ENCODE data around the gene KLHDC8B. TPM values are rescaled to one million over a fixed set of nuclear protein-coding genes. Genes with fewer than 3 reads are reported as not detected.
"Not testable (repeated sequence)": the region's sequence is repeated elsewhere in the genome, so short reads cannot be mapped to it uniquely, and the experiment has no call there.

Gene KLHDC8B
- total RNA-seq, 1 donor from 2014 or later = 41.2 TPM

DNA sequence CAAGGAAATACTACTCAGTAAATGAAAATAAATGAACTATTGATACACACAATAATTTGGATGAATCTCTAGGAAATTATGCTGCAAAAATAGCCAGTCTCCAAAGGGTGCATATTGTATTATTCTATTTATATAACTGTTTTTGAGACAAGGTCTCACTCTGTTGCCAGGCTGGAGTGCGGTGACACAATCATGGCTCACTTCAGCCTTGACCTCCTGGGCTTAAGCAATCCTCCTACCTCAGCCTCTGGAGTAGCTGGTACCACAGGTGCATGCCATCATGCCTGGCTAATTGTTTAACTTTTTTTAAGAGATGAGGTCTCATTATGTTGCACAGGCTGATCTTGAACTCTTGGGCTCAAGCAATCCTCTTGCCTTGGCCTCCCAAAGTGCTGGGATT lies 12.5 kb downstream of the KLHDC8B start:
- DNase-seq (ENCODE audit: low read depth, low spot score) = no peak

DNA sequence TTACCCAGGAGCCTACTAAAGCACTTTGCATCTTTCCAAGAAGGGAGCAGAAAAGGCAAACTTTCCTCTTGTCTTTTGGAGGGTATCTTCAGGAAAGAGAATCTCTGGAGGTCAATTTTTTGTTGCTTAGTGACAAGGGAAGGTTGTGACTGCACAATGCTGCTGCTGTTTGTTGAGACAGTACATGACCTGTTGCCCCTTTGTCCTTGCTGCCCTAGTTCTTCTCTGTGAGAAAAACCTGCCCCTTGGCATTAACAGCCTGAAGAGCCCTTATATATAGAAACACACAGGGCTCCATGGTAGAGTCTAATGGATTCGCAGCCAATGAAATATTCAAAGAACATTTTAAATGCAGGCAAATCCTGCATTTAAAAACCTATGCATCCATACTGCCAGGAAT lies 20.3 kb downstream of the KLHDC8B start:
- no peak for DNase-seq (ENCODE audit: low read depth, low spot score)

GRCh38 chr3:49198161-49198560 lies 26.8 kb downstream of the KLHDC8B start:
- DNase-seq (ENCODE audit: low read depth, low spot score) = no peak

DNA sequence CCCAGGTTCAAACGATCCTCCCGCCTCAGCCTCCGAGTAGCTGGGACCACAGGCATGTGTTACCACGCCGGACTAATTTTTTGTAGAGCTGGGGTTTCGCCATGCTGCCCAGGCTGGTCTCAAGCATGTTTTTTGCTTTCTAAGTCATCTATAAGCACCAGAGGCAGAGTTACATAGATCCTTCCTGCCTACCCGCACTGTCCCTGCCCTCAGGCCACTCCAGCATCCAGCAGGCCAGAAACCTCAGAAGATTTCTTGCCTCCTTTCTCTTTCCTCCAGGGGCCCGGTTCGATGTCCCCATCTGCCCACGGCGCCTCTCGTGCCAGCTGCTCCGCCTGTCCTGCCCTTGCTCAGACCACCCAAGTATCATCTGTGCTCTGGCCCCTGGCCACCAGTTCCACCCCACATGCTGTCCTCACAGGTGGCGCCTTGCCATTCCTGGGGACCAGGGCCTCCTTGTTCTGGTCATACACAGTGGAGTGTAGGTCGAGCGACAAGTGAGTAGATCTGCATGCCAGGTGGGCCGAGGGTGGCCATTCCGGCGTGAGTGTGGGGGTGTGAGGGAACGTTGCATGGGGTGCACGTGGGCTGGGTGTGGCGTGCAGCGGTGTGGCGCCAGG lies 27.3 kb downstream of the KLHDC8B start:
- no peak for DNase-seq (ENCODE audit: low read depth, low spot score)

DNA sequence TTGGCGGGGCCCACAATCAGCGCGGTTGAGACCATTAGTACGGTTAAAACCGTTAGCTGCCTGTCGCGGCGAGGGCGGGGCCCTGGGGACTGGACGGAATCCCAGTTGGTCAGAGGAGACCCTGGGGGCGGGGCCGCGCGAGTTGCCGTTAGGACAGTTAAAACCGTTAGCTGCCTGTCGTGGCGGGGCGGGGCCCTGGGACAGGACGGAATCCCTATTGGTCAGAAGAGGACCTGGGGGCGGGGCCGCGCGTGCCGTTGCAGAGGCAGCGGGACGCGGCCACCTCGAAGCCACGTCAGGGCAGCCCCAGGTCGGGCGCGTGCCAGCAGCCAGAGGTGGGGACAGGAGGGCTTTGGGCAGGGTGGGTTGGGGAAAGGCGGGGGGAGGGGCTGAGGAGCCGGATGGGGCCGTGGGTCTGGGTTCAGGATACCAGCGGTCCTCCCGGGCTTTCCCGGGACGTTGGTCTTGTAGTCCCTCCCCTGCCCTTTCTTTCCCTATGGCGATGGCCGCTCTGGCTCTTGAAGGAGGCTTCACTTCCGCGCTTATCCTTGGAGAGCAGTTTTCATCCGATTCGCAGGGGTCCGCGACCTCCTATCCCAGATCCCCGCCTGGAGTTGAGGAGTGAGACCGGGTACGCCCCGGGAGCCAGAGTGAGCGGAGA lies 28.0 kb downstream of the KLHDC8B start:
- DNase-seq (ENCODE audit: low read depth, low spot score) = peak; percentile 17

GRCh38 chr3:49199900-49200281 lies 28.5 kb downstream of the KLHDC8B start:
- DNase-seq (ENCODE audit: low read depth, low spot score) = no peak

GRCh38 chr3:49213541-49213943 lies 42.1 kb downstream of the KLHDC8B start:
- DNase-seq (ENCODE audit: low read depth, low spot score) = no peak

GRCh38 chr3:49213998-49214397 lies 42.6 kb downstream of the KLHDC8B start:
- DNase-seq (ENCODE audit: low read depth, low spot score) = no peak

DNA sequence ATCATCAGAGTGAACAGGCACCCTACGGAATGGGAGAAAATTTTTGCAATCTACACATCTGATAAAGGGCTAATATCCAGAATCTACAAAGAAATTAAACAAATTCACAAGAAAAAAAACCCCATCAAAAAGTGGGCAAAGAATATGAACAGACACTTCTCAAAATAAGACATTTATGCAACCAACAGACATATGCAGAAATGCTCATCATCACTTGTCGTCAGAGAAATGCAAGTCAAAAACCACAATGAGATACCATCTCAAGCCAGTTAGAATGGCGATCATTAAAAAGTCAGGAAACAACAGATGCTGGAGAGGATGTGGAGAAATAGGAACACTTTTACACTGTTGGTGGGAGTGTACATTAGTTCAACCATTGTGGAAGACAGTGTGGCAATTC lies 45.3 kb downstream of the KLHDC8B start:
- not testable (repeated sequence) for DNase-seq (ENCODE audit: low read depth, low spot score)

GRCh38 chr3:49217108-49217507 lies 45.7 kb downstream of the KLHDC8B start:
- not testable (repeated sequence) for DNase-seq (ENCODE audit: low read depth, low spot score)

DNA sequence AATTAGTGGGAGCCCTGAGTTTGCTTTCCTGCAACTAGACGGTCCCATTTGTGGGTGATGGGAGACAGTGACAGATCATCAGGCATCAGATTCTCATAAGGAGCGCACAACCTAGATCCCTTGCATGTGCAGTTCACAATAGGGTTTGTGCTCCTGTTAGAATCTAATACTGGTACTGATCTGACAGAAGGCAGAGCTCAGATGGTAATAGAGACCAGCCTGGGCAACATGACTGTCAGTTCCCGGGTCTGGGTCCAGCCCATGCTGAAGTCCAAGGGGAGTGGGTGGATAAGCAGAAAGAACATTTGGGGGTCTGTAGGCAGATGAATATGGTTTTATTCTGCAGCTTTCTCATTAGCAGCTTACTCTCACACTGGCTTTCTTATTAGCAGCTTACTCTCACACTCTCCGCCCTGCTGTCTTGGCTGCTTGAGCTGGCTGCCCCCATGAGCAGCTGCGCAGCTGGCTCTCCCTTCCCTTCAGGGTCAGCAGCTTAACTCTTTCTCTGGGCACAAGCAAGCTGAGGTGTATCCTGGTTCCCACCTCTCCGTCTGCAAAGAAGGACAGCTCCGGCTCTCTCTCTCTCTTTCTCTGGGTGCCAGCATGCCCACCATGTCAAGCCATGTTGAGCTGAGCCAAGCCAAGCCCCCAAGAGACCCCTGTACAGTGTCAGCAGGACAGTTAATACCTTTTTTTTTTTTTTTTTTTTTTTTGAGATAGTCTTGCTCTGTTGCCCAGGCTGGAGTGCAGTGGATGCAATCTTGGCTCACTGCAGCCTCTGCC lies 46.5 kb downstream of the KLHDC8B start:
- DNase-seq (ENCODE audit: low read depth, low spot score) = no peak

- DNase-seq (ENCODE audit: low read depth, low spot score) = peak; percentile 91
These were observed 47.1 kb downstream of the KLHDC8B start for GRCh38 chr3:49218471-49218989.

- no peak for DNase-seq (ENCODE audit: low read depth, low spot score)
These were observed 47.7 kb downstream of the KLHDC8B start for GRCh38 chr3:49219132-49219531.

DNA sequence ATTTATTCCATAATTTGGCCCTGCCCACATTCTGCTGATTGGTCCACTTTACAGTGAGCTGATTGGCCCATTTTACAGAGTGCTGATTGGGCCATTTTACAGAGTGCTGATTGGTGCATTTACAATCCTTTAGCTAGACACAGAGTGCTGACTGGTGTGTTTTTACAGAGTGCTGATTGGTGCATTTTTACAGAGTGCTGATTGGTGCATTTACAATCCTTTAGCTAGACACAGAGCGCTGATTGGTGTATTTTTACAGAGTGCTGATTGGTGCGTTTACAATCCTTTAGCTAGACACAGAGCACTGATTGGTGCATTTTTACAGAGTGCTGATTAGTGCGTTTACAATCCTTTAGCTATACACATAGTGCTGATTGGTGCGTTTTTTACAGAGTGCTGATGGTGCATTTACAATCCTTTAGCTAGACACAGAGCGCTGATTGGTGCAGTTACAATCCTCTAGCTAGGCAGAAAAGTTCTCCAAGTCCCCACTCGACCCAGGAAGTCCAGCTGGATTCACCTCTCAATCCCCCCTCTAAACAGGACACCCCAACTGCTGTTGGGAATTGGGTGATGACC lies 49.7 kb downstream of the KLHDC8B start:
- not testable (repeated sequence) for DNase-seq (ENCODE audit: low read depth, low spot score)

GRCh38 chr3:49222002-49222401 lies 50.6 kb downstream of the KLHDC8B start:
- no peak for DNase-seq (ENCODE audit: low read depth, low spot score)

Other genes starting within 250 kb of the KLHDC8B start
- gene P4HTM, start 181.4 kb upstream of the KLHDC8B start, total RNA-seq = 25.5 and 31.1 TPM in 2 replicates
- 66.7 and 71.2 TPM in 2 replicates for gene WDR6, start 164.2 kb upstream of the KLHDC8B start, total RNA-seq
- 37.4 and 48.5 TPM in 2 replicates for gene DALRD3, start 153.0 kb upstream of the KLHDC8B start, total RNA-seq
- gene NDUFAF3, start 149.5 kb upstream of the KLHDC8B start, total RNA-seq = 62.8 and 65.7 TPM in 2 replicates
- 352 and 465 TPM in 2 replicates for gene IMPDH2, start 142.2 kb upstream of the KLHDC8B start, total RNA-seq
- 59.1 and 62.7 TPM in 2 replicates for gene QRICH1, start 77.5 kb upstream of the KLHDC8B start, total RNA-seq
- gene QARS1, start 66.8 kb upstream of the KLHDC8B start, total RNA-seq = 321 and 422 TPM in 2 replicates
- gene USP19, start 50.8 kb upstream of the KLHDC8B start, total RNA-seq = 42.9 and 54.2 TPM in 2 replicates
- 470 and 504 TPM in 2 replicates for gene LAMB2, start 38.5 kb upstream of the KLHDC8B start, total RNA-seq
- gene CCDC71, start 5.3 kb upstream of the KLHDC8B start, total RNA-seq = 16.1 and 20.1 TPM in 2 replicates
- gene C3orf62, start 105.6 kb downstream of the KLHDC8B start, total RNA-seq = 1.2 and 1.4 TPM in 2 replicates
- gene USP4, start 168.5 kb downstream of the KLHDC8B start, total RNA-seq = 27.8 and 35.4 TPM in 2 replicates
- 371 and 509 TPM in 2 replicates for gene GPX1, start 186.8 kb downstream of the KLHDC8B start, total RNA-seq
- 557 and 659 TPM in 2 replicates for gene RHOA, start 240.4 kb downstream of the KLHDC8B start, total RNA-seq
- 14.4 and 16.6 TPM in 2 replicates for gene TCTA, start 240.8 kb downstream of the KLHDC8B start, total RNA-seq

All from pulmonary artery endothelial cell (primary cell).